ENCODE data around the gene RPL10.

RPL10 gene

GRCh38 chrX:154419189-154419588 is 21.0 kb downstream of the RPL10 start:
- H4K20me1 ChIP-seq (ENCODE audit: insufficient read depth, low read length): no peaks in the 10 kb centered on the region
- peaks cover 7% of the 10 kb centered on the region for H3K36me3 ChIP-seq (replicated peaks; ENCODE audit: low read depth, low read length)
- H3K27me3 ChIP-seq (ENCODE audit: low read depth, low read length): no peaks in the 10 kb centered on the region
- H3K27ac ChIP-seq (ENCODE audit: low read length): peak overlapping the region; percentile 61
- H3K4me3 ChIP-seq (ENCODE audit: low read length): peak overlapping the region; percentile 55
- H2AFZ ChIP-seq (ENCODE audit: low read depth, low read length): no peak overlapping the region
- no peaks in the 10 kb centered on the region for H3K9me3 ChIP-seq (ENCODE audit: insufficient read depth, low read length)
- peak overlapping the region; percentile 72 for H3K4me2 ChIP-seq (ENCODE audit: low read length)
- H3K4me1 ChIP-seq (ENCODE audit: low read length): peaks cover 18% of the 10 kb centered on the region
- TF ChIP-seq EZH2phosphoT487 (IDR thresholded peaks at IDR 0.05; ENCODE audit: low read depth): no peak
- no peak for TF ChIP-seq CTCF (IDR thresholded peaks at IDR 0.05; ENCODE audit: low read depth, low read length)
- no peaks in the 10 kb centered on the region for H3K79me2 ChIP-seq (ENCODE audit: low read length)
- peak overlapping the region; percentile 53; the same call in 1 of the 2 replicates for H3K9ac ChIP-seq (ENCODE audit: low read length)

GRCh38 chrX:154419688-154420401 is 21.7 kb downstream of the RPL10 start:
- Histone ChIP-seq H3K79me2 (ENCODE audit: low read length) (no peaks in the 10 kb centered on the region), H3K27me3 (ENCODE audit: low read depth, low read length) (no peaks in the 10 kb centered on the region), H2AFZ (ENCODE audit: low read depth, low read length) (no peak overlapping the region), H3K9me3 (ENCODE audit: insufficient read depth, low read length) (no peaks in the 10 kb centered on the region), H3K4me2 (ENCODE audit: low read length) (peak overlapping the region; percentile 72), H4K20me1 (ENCODE audit: insufficient read depth, low read length) (no peaks in the 10 kb centered on the region), H3K27ac (ENCODE audit: low read length) (peak overlapping the region; percentile 61), H3K4me3 (ENCODE audit: low read length) (peak overlapping the region; percentile 55), H3K4me1 (ENCODE audit: low read length) (peaks cover 18% of the 10 kb centered on the region), H3K36me3 (replicated peaks; ENCODE audit: low read depth, low read length) (peaks cover 7% of the 10 kb centered on the region), H3K9ac (ENCODE audit: low read length) (peak overlapping the region; percentile 53; the same call in 1 of the 2 replicates)
- TF ChIP-seq CTCF (IDR thresholded peaks at IDR 0.05; ENCODE audit: low read depth, low read length) (no peak), EZH2phosphoT487 (IDR thresholded peaks at IDR 0.05; ENCODE audit: low read depth) (no peak)

GRCh38 chrX:154420402-154420756 is 22.2 kb downstream of the RPL10 start:
- Histone ChIP-seq H3K4me3 (ENCODE audit: low read length) (no peak overlapping the region), H3K9me3 (ENCODE audit: insufficient read depth, low read length) (no peaks in the 10 kb centered on the region), H3K79me2 (ENCODE audit: low read length) (no peaks in the 10 kb centered on the region), H3K27ac (ENCODE audit: low read length) (no peak overlapping the region), H3K4me2 (ENCODE audit: low read length) (no peak overlapping the region), H3K9ac (ENCODE audit: low read length) (no peak overlapping the region), H3K4me1 (ENCODE audit: low read length) (peaks cover 18% of the 10 kb centered on the region), H3K27me3 (ENCODE audit: low read depth, low read length) (no peaks in the 10 kb centered on the region), H2AFZ (ENCODE audit: low read depth, low read length) (no peak overlapping the region), H3K36me3 (replicated peaks; ENCODE audit: low read depth, low read length) (peaks cover 7% of the 10 kb centered on the region), H4K20me1 (ENCODE audit: insufficient read depth, low read length) (no peaks in the 10 kb centered on the region)
- no peak for TF ChIP-seq EZH2phosphoT487 (IDR thresholded peaks at IDR 0.05; ENCODE audit: low read depth)
- no peak for TF ChIP-seq CTCF (IDR thresholded peaks at IDR 0.05; ENCODE audit: low read depth, low read length)

- Histone ChIP-seq H3K4me1 (ENCODE audit: low read length) (peaks cover 12% of the 10 kb centered on the region), H3K36me3 (replicated peaks; ENCODE audit: low read depth, low read length) (no peaks in the 10 kb centered on the region), H3K9ac (ENCODE audit: low read length) (no peak overlapping the region), H2AFZ (ENCODE audit: low read depth, low read length) (no peak overlapping the region), H3K4me2 (ENCODE audit: low read length) (0 out of 2 replicates have a peak overlapping the region, but pooled peaks have one; percentile 3), H3K27ac (ENCODE audit: low read length) (no peak overlapping the region), H3K9me3 (ENCODE audit: insufficient read depth, low read length) (no peaks in the 10 kb centered on the region), H4K20me1 (ENCODE audit: insufficient read depth, low read length) (no peaks in the 10 kb centered on the region), H3K4me3 (ENCODE audit: low read length) (no peak overlapping the region), H3K27me3 (ENCODE audit: low read depth, low read length) (no peaks in the 10 kb centered on the region), H3K79me2 (ENCODE audit: low read length) (peaks cover 22% of the 10 kb centered on the region)
- TF ChIP-seq EZH2phosphoT487 (IDR thresholded peaks at IDR 0.05; ENCODE audit: low read depth) (no peak), CTCF (IDR thresholded peaks at IDR 0.05; ENCODE audit: low read depth, low read length) (no peak)
Measured at GRCh38 chrX:154426916-154427770, 29.0 kb downstream of the RPL10 start.
